GM11168 (cell line): Measurements from ENCODE around the gene GPC6.

Experiments used
- in situ Hi-C: fragments of 300-500 bp; cut with MboI; formaldehyde crosslinking; loops from one replicate; pipeline ENCODE4 v1.12.0; 2022; ENCODE audit warnings: low sequenced_read_pairs; ENCODE audit not compliant: unreplicated experiment

The GPC6 gene

GRCh38 chr13:93637852-93638251 is 411.2 kb downstream of the GPC6 start:
- in situ Hi-C loops = no loop called here

GRCh38 chr13:93640452-93640851 is 413.8 kb downstream of the GPC6 start:
- in situ Hi-C loops = no loop called here

- in situ Hi-C loops = no loop called here
Measured at GRCh38 chr13:93646245-93646644, 419.6 kb downstream of the GPC6 start.

GRCh38 chr13:93649496-93649895 is 422.9 kb downstream of the GPC6 start:
- in situ Hi-C loops = no loop called here

- in situ Hi-C loops = no loop called here
Measured at GRCh38 chr13:93653776-93654175, 427.2 kb downstream of the GPC6 start.

- in situ Hi-C loops = no loop called here
Measured at GRCh38 chr13:93655154-93655553, 428.5 kb downstream of the GPC6 start.

GRCh38 chr13:93660391-93661063 is 433.9 kb downstream of the GPC6 start:
- in situ Hi-C loops = no loop called here

GRCh38 chr13:93670866-93671265 is 444.3 kb downstream of the GPC6 start:
- in situ Hi-C loops = no loop called here

- in situ Hi-C loops = no loop called here
Measured at GRCh38 chr13:93672996-93673395, 446.4 kb downstream of the GPC6 start.

- in situ Hi-C loops = no loop called here
Measured at GRCh38 chr13:93673885-93674284, 447.3 kb downstream of the GPC6 start.

- in situ Hi-C loops = no loop called here
Measured at GRCh38 chr13:93674337-93674755, 447.7 kb downstream of the GPC6 start.

GRCh38 chr13:93680329-93680728 is 453.7 kb downstream of the GPC6 start:
- in situ Hi-C loops = no loop called here

GRCh38 chr13:93685900-93686299 is 459.3 kb downstream of the GPC6 start:
- in situ Hi-C loops = no loop called here

GRCh38 chr13:93686399-93686798 is 459.8 kb downstream of the GPC6 start:
- in situ Hi-C loops = no loop called here

- in situ Hi-C loops = no loop called here
Measured at GRCh38 chr13:93687261-93687660, 460.7 kb downstream of the GPC6 start.

GRCh38 chr13:93689333-93689732 is 462.7 kb downstream of the GPC6 start:
- in situ Hi-C loops = no loop called here

GRCh38 chr13:93690139-93690538 is 463.5 kb downstream of the GPC6 start:
- in situ Hi-C loops = no loop called here

- in situ Hi-C loops = no loop called here
Measured at GRCh38 chr13:93698016-93698613, 471.5 kb downstream of the GPC6 start.

GRCh38 chr13:93700115-93700514 is 473.5 kb downstream of the GPC6 start:
- in situ Hi-C loops = no loop called here

- in situ Hi-C loops = no loop called here
Measured at GRCh38 chr13:93708308-93709075, 481.9 kb downstream of the GPC6 start.

- in situ Hi-C loops = no loop called here
Measured at GRCh38 chr13:93709506-93710244, 483.1 kb downstream of the GPC6 start.
